GM18909 (cell line): ENCODE measurements around the gene BCL7A.
"Not testable (repeated sequence)": the region's sequence is repeated elsewhere in the genome, so short reads cannot be mapped to it uniquely, and the experiment has no call there.

ENCODE experiments used
- ATAC-seq: cut with Tn5 transposase; IDR thresholded peaks from one replicate; pipeline ENCODE4 v1.9.1; 2021; ENCODE audit warnings: mild to moderate bottlenecking; ENCODE audit not compliant: unreplicated experiment, poor library complexity

The BCL7A gene

DNA sequence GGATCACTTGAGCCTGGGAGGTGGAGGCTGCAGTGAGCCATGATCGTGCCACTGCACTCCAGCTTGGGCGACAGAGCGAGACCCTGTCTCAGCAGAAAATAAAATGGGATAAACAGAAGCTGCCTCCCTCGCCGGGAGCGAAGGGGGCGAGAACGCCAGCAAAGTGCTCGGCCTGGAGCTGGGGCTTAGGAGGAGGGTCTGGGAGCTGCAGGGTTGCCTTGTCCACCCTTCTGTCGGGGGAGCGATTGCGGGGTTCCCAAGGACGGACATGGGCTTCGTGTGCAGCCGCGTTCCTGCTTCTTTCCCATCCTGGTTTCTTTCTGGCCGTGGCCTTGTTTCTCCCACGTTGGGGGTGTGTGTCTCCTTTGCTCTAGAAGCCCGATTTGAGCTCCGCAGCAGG, 29.0 kb downstream of the BCL7A start:
- no peak for ATAC-seq

DNA sequence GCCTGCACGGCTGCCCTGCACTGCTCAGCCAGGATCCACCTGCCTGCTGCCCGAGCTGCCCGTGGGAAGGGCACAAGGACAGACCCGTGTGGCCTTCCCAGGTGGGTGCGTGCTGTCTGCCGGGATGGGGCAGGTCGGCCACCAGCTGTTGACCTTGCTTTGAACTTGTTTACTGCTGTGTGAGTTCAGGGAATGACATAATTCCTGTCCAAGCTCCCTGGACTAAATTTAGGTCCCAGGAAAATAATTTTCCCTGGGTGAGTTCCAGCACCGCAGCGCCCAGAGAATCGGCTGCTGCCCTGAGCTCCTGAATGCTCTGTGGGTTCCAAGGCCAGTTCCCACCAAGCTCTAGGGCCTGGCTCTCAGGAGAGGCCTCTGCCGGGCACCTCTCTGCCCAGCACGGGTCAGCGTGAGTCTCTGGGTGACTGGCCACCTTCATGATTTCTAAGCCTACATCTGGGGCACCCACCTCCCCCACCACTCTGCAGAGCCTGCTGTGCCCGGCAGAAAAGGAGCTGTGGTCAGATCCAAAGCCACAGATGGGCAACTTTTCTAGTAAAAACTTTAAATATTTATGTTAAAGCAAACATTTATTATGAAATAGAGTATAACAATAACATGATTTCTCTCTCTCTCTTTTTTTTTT, 29.7 kb downstream of the BCL7A start:
- ATAC-seq = no peak

DNA sequence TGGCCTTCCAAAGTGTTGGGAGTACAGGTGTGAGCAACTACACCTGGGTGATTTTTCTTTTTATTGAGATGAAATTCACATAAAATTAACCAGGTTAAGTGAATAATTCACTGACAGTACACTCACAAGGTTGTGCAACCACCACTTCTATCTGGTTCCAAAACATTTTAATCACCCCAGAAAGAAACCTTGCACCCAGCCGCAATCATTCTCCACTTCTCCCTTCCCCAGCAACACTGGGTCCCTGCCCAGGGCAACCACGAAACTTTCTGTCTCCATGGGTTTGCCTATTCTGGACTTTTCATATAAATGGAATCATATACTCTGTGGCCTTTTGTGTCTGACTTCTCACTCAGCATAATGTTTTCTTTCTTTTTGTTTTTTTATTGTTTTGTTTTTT, 30.6 kb downstream of the BCL7A start:
- ATAC-seq = no peak

DNA sequence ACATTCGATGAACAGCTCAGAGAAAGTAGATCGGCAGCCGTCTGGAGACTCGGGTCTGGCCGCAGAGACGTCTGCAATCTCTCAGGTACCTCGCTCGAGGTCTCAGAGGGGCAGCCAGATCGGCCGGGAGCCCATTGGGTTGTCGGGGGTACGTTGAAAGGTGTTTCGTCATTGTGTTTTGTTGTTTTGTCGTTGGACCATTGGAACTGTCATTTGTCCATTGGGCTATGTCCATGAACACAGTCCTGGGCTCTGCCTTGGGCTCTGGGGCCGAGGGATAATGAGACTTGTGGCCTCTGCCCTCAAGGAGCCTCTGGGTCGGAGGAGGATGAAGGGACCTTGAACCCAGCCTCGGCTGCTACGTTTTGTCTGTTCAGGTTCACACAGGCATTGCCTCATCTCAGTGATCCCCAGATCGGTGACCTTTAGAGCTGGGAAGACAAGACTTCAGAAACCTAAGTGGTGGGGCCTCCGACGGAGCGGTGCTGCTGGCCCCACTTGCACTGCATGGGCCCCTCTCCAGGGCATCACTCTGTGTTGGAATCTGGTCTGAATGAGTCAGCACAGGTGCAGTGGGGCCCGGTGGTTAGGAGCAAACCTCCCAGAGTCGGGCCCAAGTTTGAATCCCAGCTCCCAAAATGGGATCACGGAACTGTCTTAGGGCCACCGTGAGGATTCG, 33.3 kb downstream of the BCL7A start:
- no peak for ATAC-seq

DNA sequence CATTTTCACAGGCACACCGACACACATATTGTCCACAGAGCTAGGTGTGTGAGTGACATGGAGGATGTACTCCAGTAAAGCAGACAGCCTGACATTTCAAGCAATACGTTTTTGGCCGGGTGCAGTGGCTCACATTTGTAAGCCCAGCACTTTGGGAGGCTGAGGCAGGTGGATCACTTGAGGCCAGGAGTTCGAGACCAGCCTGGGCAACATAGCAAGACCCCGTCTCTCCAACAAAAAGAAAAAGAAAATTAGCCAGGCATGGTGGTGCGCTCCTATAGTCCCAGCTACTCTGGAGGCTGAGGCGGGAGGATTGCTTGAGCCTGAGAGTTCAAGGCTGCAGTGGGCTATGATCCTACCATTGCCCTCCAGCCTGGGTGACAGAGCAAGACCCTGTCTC, 34.7 kb downstream of the BCL7A start:
- not testable (repeated sequence) for ATAC-seq

DNA sequence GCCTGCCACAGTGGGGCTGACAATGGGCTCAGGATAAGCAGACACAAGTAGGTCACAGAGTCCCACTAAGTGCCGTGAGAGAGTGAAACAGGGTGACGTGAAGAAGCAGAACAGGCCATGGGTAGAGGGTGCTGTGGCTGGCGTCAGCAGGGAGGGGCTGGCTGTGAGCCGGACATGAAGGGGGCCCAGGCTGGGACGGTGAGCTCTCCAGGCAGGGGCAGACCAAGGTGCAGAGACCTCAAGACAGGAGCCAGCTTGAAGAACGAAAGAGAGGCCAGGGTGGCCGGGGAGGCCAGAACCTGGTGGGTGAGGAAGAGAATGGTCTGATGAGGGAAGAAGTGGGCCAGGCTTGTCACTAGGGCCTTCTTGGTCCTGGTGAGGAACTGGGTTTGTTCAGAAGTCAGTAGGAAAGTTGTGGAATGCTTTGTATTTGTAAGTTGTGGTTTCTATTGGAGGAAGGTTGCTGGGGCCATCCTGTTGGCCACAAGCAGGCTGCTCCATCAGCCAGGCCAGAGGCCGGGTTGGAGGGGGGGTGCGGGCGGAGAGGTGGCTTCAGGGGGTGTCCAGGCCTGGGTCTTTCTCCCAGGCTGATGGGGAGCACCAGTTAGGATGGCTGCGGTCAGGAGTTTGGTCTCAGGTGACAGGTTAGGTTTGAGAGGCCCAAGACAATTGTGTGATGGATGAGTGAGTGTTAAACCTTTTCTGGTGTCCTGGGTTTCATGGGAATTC, 35.5 kb downstream of the BCL7A start:
- no peak for ATAC-seq

DNA sequence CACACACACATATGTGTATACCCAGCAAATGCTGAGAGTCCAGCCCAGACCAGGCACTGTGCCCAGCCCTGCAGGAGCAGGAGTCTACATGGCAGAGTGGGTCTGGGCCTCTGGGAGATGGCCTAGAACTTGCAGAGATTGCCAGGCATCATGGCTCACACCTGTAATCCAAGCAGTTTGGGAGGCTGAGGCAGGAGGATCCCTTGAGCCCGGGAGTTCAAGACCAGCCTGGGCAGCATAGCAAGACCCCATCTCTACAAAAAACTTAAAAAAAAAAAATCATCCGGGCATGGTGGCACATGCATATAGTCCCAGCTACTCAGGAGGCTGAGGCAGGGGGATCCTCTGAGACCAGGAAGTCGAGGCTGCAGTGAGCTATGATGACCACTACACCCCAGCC, 36.1 kb downstream of the BCL7A start:
- no peak for ATAC-seq

DNA sequence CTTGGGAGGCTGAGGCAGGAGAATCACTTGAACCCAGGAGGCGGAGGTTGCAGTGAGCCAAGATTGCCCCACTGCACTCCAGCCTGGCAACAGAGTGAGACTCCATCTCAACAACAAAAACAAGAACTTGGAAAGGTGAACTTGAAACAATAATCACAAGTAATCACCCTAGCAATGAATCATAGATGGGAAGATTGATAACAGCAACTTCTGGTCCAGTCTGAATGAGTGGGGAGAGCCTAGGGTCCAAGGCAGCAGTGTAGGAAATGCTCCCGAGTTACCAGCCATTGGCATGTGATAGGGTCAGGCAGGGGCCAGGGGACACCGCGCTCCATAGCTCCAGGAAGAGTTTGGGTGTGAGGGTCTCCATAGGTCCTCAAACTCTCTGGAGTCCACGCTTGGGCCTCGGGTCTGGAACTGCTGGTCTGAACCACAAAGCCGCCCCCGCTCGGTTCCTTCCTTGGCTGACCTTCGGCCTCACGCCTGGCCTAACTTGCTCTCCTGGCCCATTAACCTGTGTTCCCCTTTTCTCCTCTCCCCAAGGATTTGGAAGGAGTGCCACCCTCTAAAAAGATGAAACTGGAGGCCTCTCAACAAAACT, 37.0 kb downstream of the BCL7A start:
- ATAC-seq = no peak

DNA sequence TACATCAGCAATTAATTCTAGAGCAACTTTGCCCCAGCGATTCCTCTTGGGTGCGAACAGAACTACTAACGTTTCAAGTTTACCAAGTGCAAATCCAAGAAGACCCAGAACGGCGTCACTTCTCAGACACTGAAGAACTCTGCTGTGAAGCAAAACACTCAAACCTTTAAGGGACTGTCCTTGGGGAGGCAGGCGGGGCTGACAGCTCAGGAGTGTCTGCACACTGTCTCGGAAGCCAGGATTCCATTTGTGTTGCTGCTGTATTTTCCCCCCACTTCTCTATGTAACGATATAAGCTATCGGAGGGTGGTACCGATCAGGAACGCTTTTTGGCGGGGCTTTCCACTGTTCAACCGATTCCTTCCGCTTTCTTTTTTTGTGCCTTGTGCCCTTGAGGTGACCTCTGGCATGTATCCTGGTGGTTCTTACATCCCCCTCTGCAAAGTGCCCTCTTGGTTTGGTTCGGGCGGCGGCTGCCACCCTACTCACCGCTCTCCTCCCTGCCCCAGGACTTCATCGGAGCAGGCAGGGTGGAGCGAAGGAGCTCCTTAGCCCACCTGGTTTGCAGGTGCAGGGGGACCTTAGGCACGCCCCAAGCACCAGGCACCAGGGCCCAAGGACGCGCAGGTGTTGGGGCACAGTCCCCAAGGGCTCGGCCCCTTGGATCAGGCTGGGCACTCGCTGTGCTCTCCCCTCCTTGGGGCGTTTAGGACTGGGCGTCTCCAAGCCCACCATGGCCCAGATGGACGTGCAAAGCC, 37.7 kb downstream of the BCL7A start:
- no peak for ATAC-seq

DNA sequence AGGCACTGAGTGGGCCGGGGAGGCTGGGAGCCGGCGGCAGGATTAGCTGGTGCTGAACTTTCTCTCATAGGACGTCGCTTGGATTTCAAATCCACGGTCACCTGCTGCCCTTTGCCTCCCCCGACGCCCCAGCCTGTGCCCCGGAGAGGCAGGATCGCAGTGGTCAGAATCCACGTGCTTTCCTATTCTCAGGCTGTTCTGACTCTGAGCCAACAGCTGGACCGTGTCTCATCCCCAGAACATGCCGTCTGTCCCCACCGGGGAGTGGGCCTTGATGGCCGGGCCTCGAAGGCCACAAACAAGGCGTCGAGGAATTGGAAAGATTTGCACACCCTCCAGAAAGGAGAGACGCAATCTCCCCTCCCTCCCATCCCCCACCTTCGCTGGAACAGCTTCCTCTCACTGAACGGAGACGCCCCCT, 38.4 kb downstream of the BCL7A start:
- ATAC-seq = no peak

DNA sequence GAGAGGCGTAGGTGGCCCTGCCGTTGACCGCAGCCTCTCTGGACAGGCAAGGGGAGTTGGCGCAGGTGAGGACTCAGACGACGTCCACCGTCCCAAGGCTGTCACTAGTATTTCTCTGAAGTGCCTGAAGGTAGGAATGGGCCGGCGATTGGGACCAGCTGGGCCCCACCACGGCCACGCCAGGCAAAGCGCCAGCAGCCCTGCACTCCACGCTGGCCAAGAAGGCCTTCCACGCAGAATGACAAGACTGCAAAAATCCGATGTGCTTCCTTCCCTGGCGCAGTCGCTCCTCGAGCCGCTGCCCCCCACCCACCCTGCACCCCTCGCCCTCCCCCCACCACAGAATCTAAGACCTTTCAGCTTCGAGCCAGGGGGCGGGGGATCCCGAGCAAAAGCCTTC, 39.6 kb downstream of the BCL7A start:
- no peak for ATAC-seq

DNA sequence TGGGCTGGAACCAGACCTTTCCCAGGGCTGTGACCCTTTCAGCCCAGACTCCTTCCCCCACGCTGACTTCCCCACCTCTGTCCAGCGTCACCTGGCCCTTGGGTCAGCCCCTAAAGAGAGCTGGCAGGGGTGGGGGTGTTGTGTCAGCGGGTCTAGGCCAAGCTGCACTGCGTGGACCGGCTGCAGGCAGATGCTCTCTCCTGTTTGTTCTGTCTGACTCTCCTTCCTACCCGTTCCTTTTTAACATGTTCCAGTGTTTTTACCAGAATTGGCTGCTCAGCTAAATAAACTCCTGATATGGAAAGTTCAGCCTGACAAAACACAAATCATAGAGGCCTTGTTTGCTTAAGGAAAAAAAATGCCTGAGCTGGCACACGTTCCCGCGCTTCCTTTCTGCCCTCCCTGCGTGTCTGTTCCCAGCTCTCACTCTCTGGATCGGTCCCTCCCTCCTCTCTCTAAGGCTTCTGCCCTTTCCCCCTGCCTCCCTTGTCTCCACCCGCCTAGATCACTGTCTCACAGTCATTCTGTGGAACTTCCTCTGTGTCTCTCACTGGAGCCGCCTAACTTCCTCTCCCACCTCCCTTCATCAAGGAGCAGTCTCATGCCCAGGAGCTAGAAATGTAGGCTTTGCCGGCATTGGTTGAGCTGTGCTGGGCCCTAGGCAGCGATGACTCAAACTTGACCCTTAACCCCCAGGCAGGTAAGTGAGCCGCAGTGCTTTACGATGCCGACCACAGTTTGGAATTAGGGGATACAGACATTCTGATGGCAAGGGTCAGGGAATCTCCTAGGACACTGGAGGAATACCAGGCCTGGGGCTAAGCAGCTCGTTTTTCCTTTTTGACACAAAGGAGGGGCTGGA, 41.4 kb downstream of the BCL7A start:
- ATAC-seq = no peak

DNA sequence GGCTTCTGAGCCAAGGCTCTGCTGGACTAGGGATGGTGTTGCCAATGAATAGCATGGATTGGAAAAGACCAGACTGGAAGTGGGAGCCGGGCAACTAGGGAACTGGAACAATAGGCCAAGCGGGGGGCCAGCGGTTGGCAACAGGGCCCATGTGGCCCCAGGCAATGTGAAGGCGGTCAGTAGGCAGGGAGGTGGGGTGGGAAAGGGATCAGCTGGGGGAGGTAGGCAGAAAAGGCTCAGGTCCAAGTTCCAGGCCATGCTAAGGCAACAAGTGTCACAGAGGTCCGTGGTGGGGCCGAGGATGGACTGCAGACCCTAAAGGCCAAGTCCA, 42.0 kb downstream of the BCL7A start:
- no peak for ATAC-seq

DNA sequence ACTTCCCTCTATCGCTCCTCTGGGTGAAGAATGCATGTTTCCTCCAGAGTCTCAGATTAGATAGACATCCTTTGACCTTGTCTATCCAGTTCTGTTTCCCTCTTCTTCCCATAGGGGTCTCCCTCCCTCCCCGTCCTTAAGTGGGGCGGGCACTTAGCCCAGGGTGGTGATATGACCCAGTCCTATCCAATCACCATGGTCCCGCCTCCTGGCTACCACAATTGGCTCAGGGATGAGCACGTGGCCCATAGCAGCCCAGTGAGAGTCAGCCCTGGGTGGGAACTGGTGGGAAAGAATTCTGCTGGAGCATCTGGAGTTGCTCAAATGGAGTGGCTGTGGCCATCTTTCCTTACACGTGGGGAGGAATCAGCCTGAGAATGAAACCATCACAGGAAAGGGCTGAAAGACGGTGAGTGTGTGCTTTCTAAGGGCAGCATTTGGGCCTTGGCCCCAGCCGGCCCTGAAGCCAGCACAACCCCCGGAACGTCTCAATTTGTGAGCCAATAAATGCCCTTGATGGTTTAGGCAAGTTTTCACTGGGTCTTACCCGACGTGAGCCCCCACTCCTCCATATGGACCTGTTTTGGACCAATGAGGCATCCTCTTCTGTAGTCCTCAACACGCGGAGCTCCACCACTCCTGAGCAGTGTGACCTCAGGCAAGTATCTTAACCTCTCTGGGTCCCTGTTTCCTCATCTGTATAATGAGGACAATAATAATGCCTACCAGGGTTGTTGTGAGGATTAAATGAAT, 42.5 kb downstream of the BCL7A start:
- ATAC-seq = peak; percentile 61

DNA sequence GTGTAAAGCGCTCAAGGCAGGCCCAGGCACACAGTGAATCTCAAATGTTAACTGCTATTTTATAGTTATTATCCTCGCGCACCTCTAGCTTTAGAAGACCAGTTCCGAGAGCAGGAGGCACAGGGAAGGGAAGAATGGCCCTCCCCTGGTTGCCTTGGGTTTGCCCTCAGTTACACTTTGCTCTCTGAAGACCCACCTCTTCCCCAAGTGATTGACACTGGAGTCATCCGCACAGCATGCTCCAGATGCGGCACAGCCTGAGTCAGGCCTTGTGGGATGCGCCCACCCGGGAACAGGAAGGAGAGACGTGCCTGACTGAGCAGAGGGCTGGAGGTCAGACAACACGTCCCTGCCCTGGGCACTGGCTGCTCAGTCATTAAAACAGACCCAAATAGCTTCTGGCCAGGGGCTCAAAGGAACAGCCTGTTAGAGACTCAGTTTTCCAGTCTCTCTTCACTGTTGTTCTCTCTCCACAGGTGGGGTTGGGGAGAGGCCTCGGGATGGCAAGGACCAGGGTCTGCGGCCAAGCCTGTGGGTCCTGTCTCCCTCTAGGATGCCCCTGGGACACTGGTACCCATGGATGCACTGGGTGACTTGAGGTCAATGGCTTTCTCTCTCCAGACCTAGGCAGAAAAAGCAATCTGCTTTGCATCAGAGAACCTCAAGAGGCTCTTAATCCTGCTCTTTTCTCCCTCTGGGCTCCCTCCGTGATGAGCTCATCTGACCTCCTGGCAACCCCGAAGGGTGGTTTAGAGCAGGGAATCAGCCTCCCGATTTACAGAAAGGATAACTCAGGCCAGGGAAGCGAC, 43.3 kb downstream of the BCL7A start:
- ATAC-seq = no peak

DNA sequence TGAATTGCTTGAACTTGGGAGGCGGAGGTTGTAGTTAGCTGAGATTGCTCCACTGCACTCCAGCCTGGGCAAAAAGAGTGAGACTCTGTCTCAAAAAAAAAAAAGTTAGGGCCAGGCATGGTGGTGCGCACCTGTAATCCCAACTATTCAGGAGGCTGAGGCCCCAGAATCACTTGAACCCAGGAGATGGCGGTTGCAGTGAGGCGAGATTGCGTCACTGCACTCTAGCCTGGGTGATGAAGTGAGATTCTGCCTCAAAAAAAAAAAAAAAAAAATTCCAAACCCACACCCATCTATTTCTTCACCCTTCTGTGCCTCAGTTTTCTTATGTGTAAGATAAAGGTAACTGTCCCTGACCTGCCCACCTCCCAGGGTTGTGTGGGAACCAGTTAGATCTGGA, 45.9 kb downstream of the BCL7A start:
- no peak for ATAC-seq

DNA sequence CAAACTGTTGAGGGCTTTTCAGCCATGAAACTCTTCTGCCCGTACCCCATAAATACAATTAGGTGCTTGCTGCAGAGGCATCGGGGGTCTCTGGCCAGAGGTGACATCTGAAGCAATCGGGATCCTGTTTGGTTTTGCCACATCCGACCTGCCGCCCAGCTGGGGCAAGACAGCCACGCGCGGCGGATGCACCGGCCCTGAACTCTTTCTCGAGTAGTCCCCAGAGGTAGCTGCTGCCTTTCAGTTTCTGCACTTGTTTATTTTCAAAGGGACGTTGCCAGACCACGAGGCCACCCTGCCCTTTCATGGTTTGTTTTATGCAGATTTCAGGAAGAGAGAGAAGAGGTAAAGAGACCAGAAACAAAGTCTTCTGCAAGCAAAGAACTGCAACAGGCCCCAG, 46.3 kb downstream of the BCL7A start:
- peak; percentile 88 for ATAC-seq
